Cardiac fibroblast (primary cell): ENCODE data around the gene PALD1.

Experiments used
- DNase-seq, 2 donors: peaks; one replicate each; pipeline versions ENCODE4 v3.0.0 to v3.0.0-alpha.2; 2010; ENCODE audit warnings: low read depth in 2 of 2
- H3K4me3 ChIP-seq, 2 donors: replicated peaks in 1 of 2; 1 replicate in 1 of 2; 2 replicates in 1 of 2; pipeline ENCODE4 v1.5.1; 2011; ENCODE audit warnings: low read depth in 2 of 2, low read length in 2 of 2, mild to moderate bottlenecking in 2 of 2, moderate library complexity in 1 of 2
- CTCF ChIP-seq: IDR thresholded peaks from one replicate; pipeline ENCODE4 v1.5.1; 2011; ENCODE audit warnings: low read depth, mild to moderate bottlenecking, low read length, inconsistent platforms

The PALD1 gene

DNA sequence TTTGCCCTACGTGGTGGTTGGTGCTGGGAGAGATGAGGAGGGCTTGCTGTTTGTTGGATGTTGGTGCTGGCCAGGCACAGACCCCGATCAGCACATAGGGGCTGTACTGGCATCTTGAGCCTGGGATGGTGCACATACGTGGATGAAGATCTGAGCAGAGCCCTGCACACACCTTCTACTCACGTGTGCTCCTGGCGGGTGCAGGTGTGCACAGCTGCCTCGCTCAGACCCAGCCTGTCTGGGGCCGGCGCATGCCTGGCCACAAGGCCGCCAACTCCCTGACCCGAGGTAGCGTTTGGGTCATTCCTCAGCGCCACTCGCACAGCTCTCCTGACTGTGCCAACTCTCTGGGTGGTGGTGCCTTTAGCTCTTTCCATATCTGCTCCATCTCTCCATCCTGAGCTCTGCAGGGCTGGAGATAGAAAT, 18.6 kb downstream of the PALD1 start:
- no peak for DNase-seq
- no peak for TF ChIP-seq CTCF
- H3K4me3 ChIP-seq = no peak overlapping the region

- no peak for DNase-seq
- TF ChIP-seq CTCF = no peak
- no peak overlapping the region for H3K4me3 ChIP-seq
Measured at GRCh38 chr10:70498970-70499835, 20.6 kb downstream of the PALD1 start.

DNA sequence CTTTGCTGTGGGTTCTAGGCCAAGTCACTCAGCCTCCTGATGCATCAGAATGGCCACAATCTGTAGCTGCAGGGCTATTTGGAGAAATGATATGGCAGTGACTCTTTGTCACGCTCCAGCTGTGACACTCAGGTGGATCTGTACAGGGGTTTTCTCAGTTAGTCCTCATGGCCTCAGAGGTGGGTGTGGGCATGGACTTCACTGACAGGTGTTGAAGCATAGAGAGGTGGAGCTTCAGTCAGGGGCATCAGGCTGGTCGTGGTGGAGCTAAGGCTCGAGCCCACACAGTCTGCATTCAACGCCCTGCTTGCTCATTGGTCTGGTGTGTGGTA, 21.2 kb downstream of the PALD1 start:
- TF ChIP-seq CTCF = no peak
- no peak overlapping the region for H3K4me3 ChIP-seq
- no peak for DNase-seq

GRCh38 chr10:70500368-70500767, 21.8 kb downstream of the PALD1 start:
- DNase-seq = no peak
- TF ChIP-seq CTCF = no peak
- no peak overlapping the region for H3K4me3 ChIP-seq

- no peak for TF ChIP-seq CTCF
- H3K4me3 ChIP-seq = no peak overlapping the region
- DNase-seq = no peak
Measured at GRCh38 chr10:70500812-70501301, 22.3 kb downstream of the PALD1 start.

DNA sequence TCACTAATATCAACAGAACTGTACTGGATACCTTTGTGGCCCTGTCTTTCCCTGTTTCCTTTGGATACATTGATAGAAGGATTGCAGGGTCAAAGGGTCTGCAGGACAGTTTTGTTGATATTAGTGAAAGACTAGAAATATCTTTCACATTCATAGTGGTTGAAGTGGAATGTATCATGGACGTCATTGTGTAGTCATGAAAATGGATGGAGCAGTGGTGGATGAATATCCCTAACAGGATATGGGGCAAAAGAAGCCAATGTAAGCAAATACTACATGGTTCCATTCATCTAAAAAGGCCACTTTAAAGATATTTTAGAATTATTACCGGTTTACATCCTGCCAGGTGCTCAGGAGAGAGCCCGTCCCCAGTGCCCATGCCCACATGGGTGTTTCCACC, 23.8 kb downstream of the PALD1 start:
- TF ChIP-seq CTCF = no peak
- no peak for DNase-seq

More for the DNA sequence above, 23.8 kb downstream of the PALD1 start:
- H3K4me3 ChIP-seq = no peak overlapping the region
